ENCODE measurements around the gene TGFBR1. TPM values are rescaled to one million over a fixed set of nuclear protein-coding genes. Genes with fewer than 3 reads are reported as not detected.

The TGFBR1 gene
- polyA plus RNA-seq, 1 donor from 2014 or later: 78.0 TPM

DNA sequence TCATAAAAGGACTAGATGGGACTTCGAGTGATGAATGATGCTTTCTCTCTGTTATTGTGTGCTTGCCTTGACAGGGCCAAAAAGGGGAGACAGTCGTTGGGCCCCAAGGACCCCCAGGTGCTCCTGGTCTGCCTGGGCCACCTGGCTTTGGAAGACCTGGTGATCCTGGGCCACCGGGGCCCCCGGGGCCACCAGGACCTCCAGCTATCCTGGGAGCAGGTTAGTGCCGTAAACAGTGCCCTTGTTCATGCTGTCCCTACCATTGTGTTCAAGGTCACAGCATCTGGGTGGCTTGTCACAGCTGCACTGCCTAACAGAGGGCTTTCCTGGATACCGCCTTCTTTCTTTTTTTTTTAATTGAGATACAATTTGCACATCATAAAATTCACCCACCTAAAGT lies 48.7 kb upstream of the TGFBR1 start:
- no peak overlapping the region for H3K9ac ChIP-seq (ENCODE audit: low read length)

DNA sequence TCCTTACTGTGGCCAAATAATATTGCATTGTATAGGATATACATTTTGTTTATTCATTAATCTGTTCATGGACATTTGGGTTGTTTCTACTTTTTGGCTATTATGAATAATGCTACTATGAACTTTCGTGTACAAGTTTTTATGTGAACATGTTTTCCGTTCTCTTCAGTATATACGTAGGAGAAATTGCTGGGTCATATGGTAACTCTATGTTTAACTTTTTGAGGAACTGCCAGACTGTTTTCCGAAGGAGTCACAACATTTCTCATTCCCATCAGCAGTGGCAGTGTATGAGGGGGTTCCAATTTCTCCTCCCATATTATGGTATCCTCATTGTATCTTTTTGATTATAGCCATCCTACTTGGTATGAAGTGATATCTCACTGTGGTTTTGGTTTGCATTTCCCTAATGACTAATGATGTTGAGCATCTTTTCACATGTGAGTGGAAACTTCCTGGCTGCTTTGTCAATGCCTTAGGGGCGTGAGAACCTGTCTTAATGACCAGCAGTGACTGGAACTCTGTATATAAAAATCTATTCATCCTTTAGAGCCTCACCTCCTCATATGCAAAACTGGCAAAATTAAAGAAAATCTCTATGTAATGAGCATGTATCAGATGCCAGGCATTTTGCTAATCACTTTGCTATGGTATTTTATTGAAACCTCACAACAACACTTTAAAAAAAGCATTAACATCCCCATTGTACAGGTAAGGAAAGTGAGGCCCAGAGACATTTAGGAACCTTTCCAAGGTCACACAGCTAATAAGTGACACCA lies 47.8 kb upstream of the TGFBR1 start:
- no peaks in the 10 kb centered on the region for H4K20me1 ChIP-seq (ENCODE audit: insufficient read depth)
- H3K4me2 ChIP-seq (ENCODE audit: low read length): no peak overlapping the region
- no peaks in the 10 kb centered on the region for H3K9me2 ChIP-seq (ENCODE audit: insufficient read depth, low read length)
- H3K4me3 ChIP-seq (ENCODE audit: low read length): no peak overlapping the region
- no peaks in the 10 kb centered on the region for H3K27me3 ChIP-seq (ENCODE audit: insufficient read depth, low read depth, low read length)
- no peak overlapping the region for H2AFZ ChIP-seq (ENCODE audit: low read depth, low read length)
- no peaks in the 10 kb centered on the region for H3F3A ChIP-seq (ENCODE audit: insufficient read depth, low read length, poor library complexity, severe bottlenecking)
- H3K27ac ChIP-seq (ENCODE audit: low read length): no peak overlapping the region
- no peaks in the 10 kb centered on the region for H3K36me3 ChIP-seq (ENCODE audit: insufficient read depth, low read length)
- no peak overlapping the region for H3K9ac ChIP-seq (ENCODE audit: low read length)
- TF ChIP-seq RAD21 (conservative IDR thresholded peaks at IDR 0.05) (no peak), POLR2AphosphoS5 (IDR thresholded peaks at IDR 0.05) (no peak)
- H3K9me3 ChIP-seq (ENCODE audit: low read length): no peaks in the 10 kb centered on the region
- no peaks in the 10 kb centered on the region for H3K79me2 ChIP-seq (replicated peaks; ENCODE audit: insufficient read depth, low read length)

More for the DNA sequence above, 48.7 kb upstream of the TGFBR1 start:
- no peaks in the 10 kb centered on the region for H4K20me1 ChIP-seq (ENCODE audit: insufficient read depth)
- H3K9me2 ChIP-seq (ENCODE audit: insufficient read depth, low read length): no peaks in the 10 kb centered on the region
- no peaks in the 10 kb centered on the region for H3K27me3 ChIP-seq (ENCODE audit: insufficient read depth, low read depth, low read length)
- no peaks in the 10 kb centered on the region for H3K36me3 ChIP-seq (ENCODE audit: insufficient read depth, low read length)
- H3K79me2 ChIP-seq (replicated peaks; ENCODE audit: insufficient read depth, low read length): no peaks in the 10 kb centered on the region
- H3K4me3 ChIP-seq (ENCODE audit: low read length): no peak overlapping the region
- H3K27ac ChIP-seq (ENCODE audit: low read length): no peak overlapping the region
- no peak overlapping the region for H3K4me2 ChIP-seq (ENCODE audit: low read length)
- no peak overlapping the region for H2AFZ ChIP-seq (ENCODE audit: low read depth, low read length)
- H3K9me3 ChIP-seq (ENCODE audit: low read length): no peaks in the 10 kb centered on the region
- no peak for TF ChIP-seq TAF1 (IDR thresholded peaks at IDR 0.05; ENCODE audit: low read depth)
- no peak for TF ChIP-seq POLR2AphosphoS5 (IDR thresholded peaks at IDR 0.05)
- no peaks in the 10 kb centered on the region for H3F3A ChIP-seq (ENCODE audit: insufficient read depth, low read length, poor library complexity, severe bottlenecking)

DNA sequence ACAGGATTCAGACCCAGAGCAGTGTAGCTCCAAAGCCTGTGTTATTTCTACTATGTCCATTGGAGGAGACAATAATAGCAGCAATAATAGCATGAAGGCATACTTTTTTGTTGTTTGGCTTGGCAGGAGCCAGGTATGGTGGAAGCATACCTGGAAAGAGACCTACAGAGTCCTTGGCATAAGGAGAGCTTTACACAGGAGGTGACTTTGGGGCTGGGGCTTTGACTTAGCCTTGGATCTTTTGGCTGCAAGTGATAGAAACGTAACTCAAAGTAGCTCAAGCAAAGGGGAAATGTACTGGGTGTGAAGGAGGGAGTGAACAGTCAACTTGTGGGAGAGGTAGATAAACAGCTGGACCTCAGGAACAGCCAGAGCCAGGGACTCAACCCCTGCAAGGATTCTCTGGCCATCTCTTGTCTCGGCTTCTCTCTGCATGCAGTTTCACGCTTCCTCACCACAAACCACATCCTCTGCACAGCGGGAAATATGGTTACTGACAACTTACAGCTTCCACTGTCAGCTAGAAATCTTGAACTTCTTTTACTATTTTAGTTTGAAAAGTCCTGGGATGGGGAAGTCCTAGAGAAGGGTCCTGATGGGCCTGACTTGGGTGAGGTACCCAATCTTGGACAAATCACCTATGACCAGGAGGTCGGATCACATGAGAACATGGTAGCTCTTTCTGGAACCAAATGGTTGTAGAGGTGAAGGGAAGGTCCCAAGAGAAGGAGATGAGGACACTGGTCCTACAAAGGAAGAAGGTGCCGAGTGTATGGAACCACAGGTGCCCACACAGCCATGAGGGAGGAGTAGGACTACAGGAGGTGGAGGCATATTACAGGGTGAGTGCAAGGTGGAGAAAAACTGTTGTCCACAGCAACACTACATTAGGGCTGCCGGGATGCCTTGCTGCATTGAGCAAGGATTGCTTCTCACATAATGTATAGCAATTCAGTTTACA lies 47.0 kb upstream of the TGFBR1 start:
- H3F3A ChIP-seq (ENCODE audit: insufficient read depth, low read length, poor library complexity, severe bottlenecking): no peaks in the 10 kb centered on the region
- no peaks in the 10 kb centered on the region for H3K36me3 ChIP-seq (ENCODE audit: insufficient read depth, low read length)
- H2AFZ ChIP-seq (ENCODE audit: low read depth, low read length): no peak overlapping the region
- no peaks in the 10 kb centered on the region for H3K79me2 ChIP-seq (replicated peaks; ENCODE audit: insufficient read depth, low read length)
- H3K4me3 ChIP-seq (ENCODE audit: low read length): no peak overlapping the region
- no peaks in the 10 kb centered on the region for H3K9me3 ChIP-seq (ENCODE audit: low read length)
- H3K9ac ChIP-seq (ENCODE audit: low read length): no peak overlapping the region
- TF ChIP-seq TAF1 (IDR thresholded peaks at IDR 0.05; ENCODE audit: low read depth) (no peak), EZH2 (IDR thresholded peaks at IDR 0.05; ENCODE audit: borderline replicate concordance, insufficient read depth, low read length, poor library complexity, severe bottlenecking) (no peak), EP300 (conservative IDR thresholded peaks at IDR 0.05; ENCODE audit: poor library complexity, severe bottlenecking) (no peak), SMC3 (conservative IDR thresholded peaks at IDR 0.05; ENCODE audit: poor library complexity) (no peak), RAD21 (conservative IDR thresholded peaks at IDR 0.05) (no peak), MXI1 (conservative IDR thresholded peaks at IDR 0.05; ENCODE audit: poor library complexity, severe bottlenecking) (no peak), POLR2AphosphoS5 (IDR thresholded peaks at IDR 0.05) (no peak)
- TF ChIP-seq, protein P1, sequence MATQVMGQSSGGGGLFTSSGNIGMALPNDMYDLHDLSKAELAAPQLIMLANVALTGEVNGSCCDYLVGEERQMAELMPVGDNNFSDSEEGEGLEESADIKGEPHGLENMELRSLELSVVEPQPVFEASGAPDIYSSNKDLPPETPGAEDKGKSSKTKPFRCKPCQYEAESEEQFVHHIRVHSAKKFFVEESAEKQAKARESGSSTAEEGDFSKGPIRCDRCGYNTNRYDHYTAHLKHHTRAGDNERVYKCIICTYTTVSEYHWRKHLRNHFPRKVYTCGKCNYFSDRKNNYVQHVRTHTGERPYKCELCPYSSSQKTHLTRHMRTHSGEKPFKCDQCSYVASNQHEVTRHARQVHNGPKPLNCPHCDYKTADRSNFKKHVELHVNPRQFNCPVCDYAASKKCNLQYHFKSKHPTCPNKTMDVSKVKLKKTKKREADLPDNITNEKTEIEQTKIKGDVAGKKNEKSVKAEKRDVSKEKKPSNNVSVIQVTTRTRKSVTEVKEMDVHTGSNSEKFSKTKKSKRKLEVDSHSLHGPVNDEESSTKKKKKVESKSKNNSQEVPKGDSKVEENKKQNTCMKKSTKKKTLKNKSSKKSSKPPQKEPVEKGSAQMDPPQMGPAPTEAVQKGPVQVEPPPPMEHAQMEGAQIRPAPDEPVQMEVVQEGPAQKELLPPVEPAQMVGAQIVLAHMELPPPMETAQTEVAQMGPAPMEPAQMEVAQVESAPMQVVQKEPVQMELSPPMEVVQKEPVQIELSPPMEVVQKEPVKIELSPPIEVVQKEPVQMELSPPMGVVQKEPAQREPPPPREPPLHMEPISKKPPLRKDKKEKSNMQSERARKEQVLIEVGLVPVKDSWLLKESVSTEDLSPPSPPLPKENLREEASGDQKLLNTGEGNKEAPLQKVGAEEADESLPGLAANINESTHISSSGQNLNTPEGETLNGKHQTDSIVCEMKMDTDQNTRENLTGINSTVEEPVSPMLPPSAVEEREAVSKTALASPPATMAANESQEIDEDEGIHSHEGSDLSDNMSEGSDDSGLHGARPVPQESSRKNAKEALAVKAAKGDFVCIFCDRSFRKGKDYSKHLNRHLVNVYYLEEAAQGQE (IDR thresholded peaks at IDR 0.05; ENCODE audit: borderline replicate concordance): no peak
- TF ChIP-seq, protein P2, sequence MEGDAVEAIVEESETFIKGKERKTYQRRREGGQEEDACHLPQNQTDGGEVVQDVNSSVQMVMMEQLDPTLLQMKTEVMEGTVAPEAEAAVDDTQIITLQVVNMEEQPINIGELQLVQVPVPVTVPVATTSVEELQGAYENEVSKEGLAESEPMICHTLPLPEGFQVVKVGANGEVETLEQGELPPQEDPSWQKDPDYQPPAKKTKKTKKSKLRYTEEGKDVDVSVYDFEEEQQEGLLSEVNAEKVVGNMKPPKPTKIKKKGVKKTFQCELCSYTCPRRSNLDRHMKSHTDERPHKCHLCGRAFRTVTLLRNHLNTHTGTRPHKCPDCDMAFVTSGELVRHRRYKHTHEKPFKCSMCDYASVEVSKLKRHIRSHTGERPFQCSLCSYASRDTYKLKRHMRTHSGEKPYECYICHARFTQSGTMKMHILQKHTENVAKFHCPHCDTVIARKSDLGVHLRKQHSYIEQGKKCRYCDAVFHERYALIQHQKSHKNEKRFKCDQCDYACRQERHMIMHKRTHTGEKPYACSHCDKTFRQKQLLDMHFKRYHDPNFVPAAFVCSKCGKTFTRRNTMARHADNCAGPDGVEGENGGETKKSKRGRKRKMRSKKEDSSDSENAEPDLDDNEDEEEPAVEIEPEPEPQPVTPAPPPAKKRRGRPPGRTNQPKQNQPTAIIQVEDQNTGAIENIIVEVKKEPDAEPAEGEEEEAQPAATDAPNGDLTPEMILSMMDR (IDR thresholded peaks at IDR 0.05; ENCODE audit: poor library complexity, severe bottlenecking): no peak
- H3K27ac ChIP-seq (ENCODE audit: low read length): no peak overlapping the region
- no peak overlapping the region for H3K4me2 ChIP-seq (ENCODE audit: low read length)
- H3K9me2 ChIP-seq (ENCODE audit: insufficient read depth, low read length): no peaks in the 10 kb centered on the region
- H3K27me3 ChIP-seq (ENCODE audit: insufficient read depth, low read depth, low read length): no peaks in the 10 kb centered on the region
- H4K20me1 ChIP-seq (ENCODE audit: insufficient read depth): no peaks in the 10 kb centered on the region

Data from neural cell (in vitro differentiated cells).